ENCODE measurements around the gene ZNF425. TPM values are rescaled to one million over a fixed set of nuclear protein-coding genes. Genes with fewer than 3 reads are reported as not detected.

ZNF425 gene
- polyA plus RNA-seq, 3 donors = 0.15 to 0.17 TPM; not detected in 1

DNA sequence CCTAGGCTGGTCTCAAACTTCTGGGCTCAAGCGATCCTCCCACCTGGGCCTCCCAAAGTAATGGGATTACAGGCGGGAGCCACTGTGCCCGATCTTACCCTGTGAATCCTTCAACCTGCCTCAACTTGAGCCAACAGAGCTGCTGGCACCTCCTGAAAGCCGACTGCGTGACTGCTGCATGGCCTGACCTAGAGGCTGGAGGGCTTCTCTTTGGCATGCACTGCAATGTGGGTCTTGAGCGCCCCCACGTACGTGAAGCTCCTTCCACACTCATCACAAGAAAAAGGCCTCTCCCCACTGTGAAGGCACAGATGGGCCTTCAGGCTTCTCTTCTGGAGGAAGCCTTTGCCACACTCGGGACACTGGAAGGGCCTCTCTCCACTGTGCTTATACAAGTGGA lies 22.7 kb downstream of the ZNF425 start:
- H3K9ac ChIP-seq (ENCODE audit: insufficient read depth, low read length, poor library complexity, severe bottlenecking) = no peak overlapping the region
- no peaks in the 10 kb centered on the region for H3K79me2 ChIP-seq (ENCODE audit: insufficient read depth, low read length)
- DNase-seq = no peak
- TF ChIP-seq, protein P1, sequence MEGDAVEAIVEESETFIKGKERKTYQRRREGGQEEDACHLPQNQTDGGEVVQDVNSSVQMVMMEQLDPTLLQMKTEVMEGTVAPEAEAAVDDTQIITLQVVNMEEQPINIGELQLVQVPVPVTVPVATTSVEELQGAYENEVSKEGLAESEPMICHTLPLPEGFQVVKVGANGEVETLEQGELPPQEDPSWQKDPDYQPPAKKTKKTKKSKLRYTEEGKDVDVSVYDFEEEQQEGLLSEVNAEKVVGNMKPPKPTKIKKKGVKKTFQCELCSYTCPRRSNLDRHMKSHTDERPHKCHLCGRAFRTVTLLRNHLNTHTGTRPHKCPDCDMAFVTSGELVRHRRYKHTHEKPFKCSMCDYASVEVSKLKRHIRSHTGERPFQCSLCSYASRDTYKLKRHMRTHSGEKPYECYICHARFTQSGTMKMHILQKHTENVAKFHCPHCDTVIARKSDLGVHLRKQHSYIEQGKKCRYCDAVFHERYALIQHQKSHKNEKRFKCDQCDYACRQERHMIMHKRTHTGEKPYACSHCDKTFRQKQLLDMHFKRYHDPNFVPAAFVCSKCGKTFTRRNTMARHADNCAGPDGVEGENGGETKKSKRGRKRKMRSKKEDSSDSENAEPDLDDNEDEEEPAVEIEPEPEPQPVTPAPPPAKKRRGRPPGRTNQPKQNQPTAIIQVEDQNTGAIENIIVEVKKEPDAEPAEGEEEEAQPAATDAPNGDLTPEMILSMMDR (IDR thresholded peaks at IDR 0.05) = no peak
- no peak overlapping the region for H3K4me2 ChIP-seq (replicated peaks; ENCODE audit: extremely low read depth, low read length, poor library complexity, severe bottlenecking)
- H3K4me1 ChIP-seq (ENCODE audit: control insufficient read depth in 1 of 2, insufficient read depth in 2 of 2, low read length in 2 of 2) = no peaks in the 10 kb centered on the region
- no peaks in the 10 kb centered on the region for H3K36me3 Mint-ChIP-seq
- no peaks in the 10 kb centered on the region for H3K36me3 ChIP-seq (replicated peaks in 1 of 2; ENCODE audit: control insufficient read depth in 1 of 2, insufficient read depth in 2 of 2, low read length in 2 of 2)
- no peaks in the 10 kb centered on the region for H3K9me3 ChIP-seq (replicated peaks in 1 of 2; ENCODE audit: control insufficient read depth in 1 of 2, insufficient read depth in 1 of 2, low read length in 2 of 2)
- no peak overlapping the region for H3K4me3 Mint-ChIP-seq
- no peak overlapping the region for H3K27ac ChIP-seq (ENCODE audit: low read depth in 1 of 2, low read length in 2 of 2)
- peaks cover 0 to 3% (median 0%) of the 10 kb centered on the region in 7 donors for H3K9me3 Mint-ChIP-seq
- H4K20me1 ChIP-seq (ENCODE audit: insufficient read depth, low read length) = no peaks in the 10 kb centered on the region
- H3K27me3 ChIP-seq (ENCODE audit: control insufficient read depth in 2 of 2, insufficient read depth in 2 of 2, low read length in 2 of 2) = no peaks in the 10 kb centered on the region
- no peak overlapping the region for H3K4me3 ChIP-seq (replicated peaks in 1 of 3; ENCODE audit: low read depth in 2 of 3, low read length in 3 of 3)
- peaks cover 0 to 2% (median 0%) of the 10 kb centered on the region in 3 donors for H3K27me3 Mint-ChIP-seq (ENCODE audit: low read depth in 3 of 3)
- WGBS (ENCODE audit: insufficient coverage) = 96% methylated on average over 9 of the region's 9 CpGs
- intact Hi-C loops (cut with micrococcal nuclease) = no loop called here
- no peak overlapping the region for H3K27ac Mint-ChIP-seq
- no peak overlapping the region for H2AFZ ChIP-seq (ENCODE audit: insufficient read depth, low read depth, low read length, poor library complexity, severe bottlenecking)
- H3K4me1 Mint-ChIP-seq = no peaks in the 10 kb centered on the region

DNA sequence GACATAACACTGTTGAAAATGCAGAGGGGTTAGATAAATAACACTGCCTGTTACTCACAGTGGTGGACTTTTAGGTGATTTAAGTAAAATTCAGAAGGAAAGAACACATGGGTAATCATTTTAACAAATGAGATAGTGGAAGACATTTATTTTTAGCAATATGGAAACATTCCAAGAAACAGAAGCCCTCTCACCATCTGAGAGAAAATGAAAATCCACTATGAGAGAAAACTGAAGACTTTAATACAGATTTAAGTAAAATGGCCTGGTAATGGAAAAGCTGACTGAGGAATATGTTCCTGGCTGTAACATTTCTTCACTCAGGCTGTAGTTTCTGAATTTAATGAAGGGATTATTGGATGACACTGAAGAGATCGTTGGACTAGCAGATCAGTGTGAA lies 23.5 kb downstream of the ZNF425 start:
- no peaks in the 10 kb centered on the region for H3K9me3 ChIP-seq (replicated peaks in 1 of 2; ENCODE audit: control insufficient read depth in 1 of 2, insufficient read depth in 1 of 2, low read length in 2 of 2)
- H3K9ac ChIP-seq (ENCODE audit: insufficient read depth, low read length, poor library complexity, severe bottlenecking) = no peak overlapping the region
- intact Hi-C loops (cut with micrococcal nuclease) = no loop called here
- no peak overlapping the region for H3K27ac ChIP-seq (ENCODE audit: low read depth in 1 of 2, low read length in 2 of 2)
- no peaks in the 10 kb centered on the region for H3K27me3 ChIP-seq (ENCODE audit: control insufficient read depth in 2 of 2, insufficient read depth in 2 of 2, low read length in 2 of 2)
- no peaks in the 10 kb centered on the region for H3K36me3 Mint-ChIP-seq
- no peak for DNase-seq
- H3K27me3 Mint-ChIP-seq (ENCODE audit: low read depth in 3 of 3) = peaks cover 0 to 2% (median 0%) of the 10 kb centered on the region in 3 donors
- no peak overlapping the region for H2AFZ ChIP-seq (ENCODE audit: insufficient read depth, low read depth, low read length, poor library complexity, severe bottlenecking)
- H3K4me3 ChIP-seq (replicated peaks in 1 of 3; ENCODE audit: low read depth in 2 of 3, low read length in 3 of 3) = no peak overlapping the region
- no peaks in the 10 kb centered on the region for H3K36me3 ChIP-seq (replicated peaks in 1 of 2; ENCODE audit: control insufficient read depth in 1 of 2, insufficient read depth in 2 of 2, low read length in 2 of 2)
- no peak overlapping the region for H3K4me3 Mint-ChIP-seq
- H3K4me1 Mint-ChIP-seq = no peaks in the 10 kb centered on the region
- H3K27ac Mint-ChIP-seq = no peak overlapping the region
- H3K79me2 ChIP-seq (ENCODE audit: insufficient read depth, low read length) = no peaks in the 10 kb centered on the region
- no peaks in the 10 kb centered on the region for H3K4me1 ChIP-seq (ENCODE audit: control insufficient read depth in 1 of 2, insufficient read depth in 2 of 2, low read length in 2 of 2)
- H4K20me1 ChIP-seq (ENCODE audit: insufficient read depth, low read length) = no peaks in the 10 kb centered on the region
- H3K9me3 Mint-ChIP-seq = peaks cover 0 to 3% (median 0%) of the 10 kb centered on the region in 7 donors
- TF ChIP-seq, protein P1 (IDR thresholded peaks at IDR 0.05) = no peak
- H3K4me2 ChIP-seq (replicated peaks; ENCODE audit: extremely low read depth, low read length, poor library complexity, severe bottlenecking) = no peak overlapping the region
- WGBS (ENCODE audit: insufficient coverage) = 83% methylated on average over 1 of the region's 1 CpG
